ENCODE data around the gene CPT2.

CPT2 gene

DNA sequence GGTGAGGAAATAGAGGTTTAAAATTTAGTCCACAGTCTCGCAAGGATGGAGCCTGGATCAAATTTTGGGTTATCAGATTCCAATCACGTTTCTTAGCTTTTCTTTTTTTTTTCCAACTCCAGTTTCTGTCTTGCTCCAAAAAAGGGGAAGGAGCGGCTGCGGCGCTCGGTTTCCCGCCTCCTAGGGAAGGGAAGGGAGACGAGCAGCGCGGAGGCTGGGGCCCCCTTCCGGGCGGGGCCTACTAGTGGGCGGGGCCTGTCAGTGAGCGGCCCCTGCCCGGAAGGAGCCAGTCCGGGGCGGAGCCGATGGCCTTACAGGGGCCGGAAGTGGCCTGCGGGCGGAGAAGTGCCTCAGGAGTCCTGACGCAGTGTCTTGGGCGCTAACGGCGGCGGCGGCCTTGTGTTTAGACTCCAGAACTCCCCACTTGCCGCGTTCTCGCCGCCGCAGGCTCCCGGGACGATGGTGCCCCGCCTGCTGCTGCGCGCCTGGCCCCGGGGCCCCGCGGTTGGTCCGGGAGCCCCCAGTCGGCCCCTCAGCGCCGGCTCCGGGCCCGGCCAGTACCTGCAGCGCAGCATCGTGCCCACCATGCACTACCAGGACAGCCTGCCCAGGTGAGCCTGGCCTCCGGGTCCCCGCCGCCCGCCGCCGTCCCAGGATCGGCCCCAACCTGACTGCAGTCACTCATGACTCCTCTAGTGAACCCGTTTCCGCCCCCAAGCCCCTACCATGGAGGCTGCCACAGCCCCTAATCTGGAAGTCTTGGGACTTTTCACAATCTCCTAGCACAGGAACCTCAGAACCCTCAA is at the start of gene CPT2:
Gene CPT2, plus strand, starts transcription at position 340 of the 806 bp plus-strand sequence. Its CDS starts 120 bp downstream, at position 460.
- DNase-seq, result peak; percentile 89

DNA sequence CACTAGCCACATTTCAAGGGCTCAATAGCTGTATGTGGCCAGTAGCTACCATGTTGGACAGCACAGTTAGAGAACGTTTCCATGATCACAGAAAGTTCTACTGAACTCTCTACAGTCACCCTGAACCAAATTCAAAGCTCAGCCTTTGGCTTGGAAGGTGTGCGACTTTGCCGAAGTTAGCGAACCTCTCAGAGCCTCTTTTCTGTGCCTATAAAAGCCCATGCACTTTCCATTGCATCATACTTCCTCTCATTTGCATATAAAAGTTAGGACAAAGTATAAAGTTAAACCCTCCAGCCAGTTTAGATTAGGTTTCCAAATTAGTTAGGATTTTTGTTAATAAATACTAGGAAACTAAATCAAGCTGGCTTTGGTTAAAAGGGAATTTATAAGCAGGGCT is 49.5 kb upstream of the CPT2 start:
- no peak for DNase-seq

DNA sequence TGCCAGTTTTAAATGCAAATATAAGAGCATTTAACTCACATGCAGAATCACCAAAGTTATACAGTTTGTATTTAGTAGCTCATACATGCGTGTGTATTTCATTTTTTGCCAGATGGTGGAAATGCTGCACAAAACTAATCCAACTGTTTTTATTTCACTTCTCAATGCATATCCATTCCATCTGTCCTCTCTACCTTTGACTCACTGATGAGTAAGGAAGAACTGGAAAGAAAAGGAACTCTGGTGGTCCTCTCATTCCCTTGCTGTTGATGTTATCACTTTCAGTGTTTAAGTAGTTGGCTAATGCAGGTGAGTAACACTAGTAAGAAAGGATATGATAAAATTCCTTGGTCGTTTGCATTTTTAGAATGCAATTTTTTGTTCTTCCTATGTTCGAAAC is 48.5 kb upstream of the CPT2 start:
- no peak for DNase-seq

GRCh38 chr1:53153752-53154151 is 42.9 kb upstream of the CPT2 start:
- no peak for DNase-seq

- no peak for DNase-seq
Measured at GRCh38 chr1:53154859-53155438, 41.7 kb upstream of the CPT2 start.

DNA sequence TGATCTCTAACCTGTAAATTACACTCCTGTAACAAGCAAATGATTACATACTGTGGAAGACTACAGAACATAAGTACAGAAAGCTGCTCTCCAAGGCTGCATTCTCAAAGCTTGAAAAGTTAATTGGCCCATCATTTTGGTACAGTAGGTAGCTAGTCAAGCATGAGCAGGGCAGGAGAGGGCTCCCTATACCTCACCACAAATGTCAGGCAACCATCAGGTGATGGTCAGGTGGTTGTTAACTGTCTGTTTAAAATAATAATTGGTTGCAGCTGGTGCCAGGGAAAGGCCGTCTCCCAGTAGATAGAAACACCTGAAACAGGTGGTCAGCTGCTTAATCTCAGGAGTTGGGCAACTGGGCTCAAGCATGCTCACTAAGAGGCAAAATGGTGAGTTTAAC is 41.1 kb upstream of the CPT2 start:
- DNase-seq, result peak; percentile 34

GRCh38 chr1:53155945-53156344 is 40.7 kb upstream of the CPT2 start:
- no peak for DNase-seq

GRCh38 chr1:53156783-53157182 is 39.8 kb upstream of the CPT2 start:
- no peak for DNase-seq

DNA sequence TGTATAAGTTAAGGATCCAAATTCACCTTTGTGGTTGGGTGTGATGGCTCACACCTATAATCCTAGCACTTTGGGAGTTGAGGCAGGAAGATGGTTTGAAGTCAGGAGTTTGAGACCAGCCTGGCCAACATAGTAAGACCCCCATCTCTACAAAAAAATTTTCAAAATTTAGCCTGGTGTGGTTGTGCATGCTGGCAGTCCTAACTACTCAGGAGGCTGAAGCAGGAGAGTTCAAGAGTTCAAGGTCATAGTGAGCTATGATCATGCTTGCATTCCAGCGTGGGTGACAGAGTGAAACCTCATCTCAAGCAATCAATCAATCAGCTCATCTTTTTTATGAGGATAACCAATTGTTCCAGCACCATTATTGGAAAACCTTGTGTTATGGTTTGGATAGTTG is 37.7 kb upstream of the CPT2 start:
- no peak for DNase-seq

- DNase-seq, result no peak
Measured at GRCh38 chr1:53160924-53161378, 35.7 kb upstream of the CPT2 start.

DNA sequence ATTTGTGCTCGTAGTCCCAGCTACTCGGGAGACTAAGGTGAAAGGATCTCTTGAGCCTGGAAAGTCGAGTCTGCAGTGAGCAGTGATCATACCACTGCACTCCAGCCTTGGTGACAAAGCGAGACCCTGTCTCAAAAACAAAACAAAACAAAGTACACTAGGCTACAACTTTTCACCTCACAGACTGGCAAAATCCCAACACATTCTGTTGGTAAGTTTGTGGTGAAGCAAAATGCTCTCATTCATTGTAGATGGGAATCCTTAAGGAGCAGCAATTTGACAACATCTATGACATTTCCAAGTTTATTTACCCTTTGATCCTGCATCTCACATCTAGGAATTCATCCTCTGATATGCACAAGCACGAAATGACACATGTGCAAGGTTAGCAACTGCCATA is 34.0 kb upstream of the CPT2 start:
- DNase-seq, result no peak

DNA sequence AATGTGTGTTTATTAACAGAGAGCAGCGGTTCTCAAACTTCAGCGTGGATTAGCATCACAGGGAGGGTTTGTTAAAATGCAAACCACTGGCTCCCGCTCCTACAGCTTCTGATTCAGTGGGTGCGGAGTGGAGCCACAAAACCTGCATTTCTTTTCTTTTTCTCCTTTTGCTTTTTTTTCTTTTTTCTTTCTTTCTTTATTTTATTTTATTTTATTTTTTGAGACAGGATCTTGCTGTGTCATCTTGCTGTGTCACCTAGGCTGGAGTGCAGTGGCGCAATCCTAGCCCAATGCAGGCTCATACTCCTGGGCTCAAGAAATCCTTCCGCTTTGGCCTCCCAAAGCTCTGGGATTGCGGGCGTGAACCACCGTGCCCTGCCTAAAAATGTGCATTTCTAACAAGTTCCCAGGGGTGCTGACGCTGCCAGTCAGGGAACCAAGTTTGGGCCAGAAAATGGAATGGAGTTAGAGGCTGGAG is 33.3 kb upstream of the CPT2 start:
- DNase-seq, result no peak

GRCh38 chr1:53165408-53165961 is 31.1 kb upstream of the CPT2 start:
- DNase-seq, result no peak

DNA sequence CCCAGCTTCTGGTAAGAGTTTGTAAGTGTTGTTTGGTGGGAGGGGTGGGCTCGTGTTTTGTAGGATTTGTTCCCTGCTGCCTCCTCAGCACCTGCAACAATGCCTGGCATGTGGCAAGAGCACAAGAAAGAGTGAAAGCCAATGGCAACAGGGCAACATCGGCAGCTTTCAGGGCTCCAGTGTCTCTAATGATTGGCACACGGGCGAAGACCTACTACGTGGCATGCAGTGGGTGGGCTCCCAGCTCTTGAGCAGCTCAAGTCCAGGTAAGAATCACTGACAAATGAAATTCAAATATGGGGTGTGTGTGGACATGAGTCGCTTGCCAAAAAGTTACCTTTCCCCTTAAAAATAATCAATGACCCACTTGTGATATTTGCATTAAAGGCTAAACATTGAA is 30.3 kb upstream of the CPT2 start:
- no peak for DNase-seq

GRCh38 chr1:53166912-53167311 is 29.7 kb upstream of the CPT2 start:
- no peak for DNase-seq

GRCh38 chr1:53172426-53173128 is 24.0 kb upstream of the CPT2 start:
- peak; percentile 74 for DNase-seq

- no peak for DNase-seq
Measured at GRCh38 chr1:53174971-53175913, 21.4 kb upstream of the CPT2 start.

DNA sequence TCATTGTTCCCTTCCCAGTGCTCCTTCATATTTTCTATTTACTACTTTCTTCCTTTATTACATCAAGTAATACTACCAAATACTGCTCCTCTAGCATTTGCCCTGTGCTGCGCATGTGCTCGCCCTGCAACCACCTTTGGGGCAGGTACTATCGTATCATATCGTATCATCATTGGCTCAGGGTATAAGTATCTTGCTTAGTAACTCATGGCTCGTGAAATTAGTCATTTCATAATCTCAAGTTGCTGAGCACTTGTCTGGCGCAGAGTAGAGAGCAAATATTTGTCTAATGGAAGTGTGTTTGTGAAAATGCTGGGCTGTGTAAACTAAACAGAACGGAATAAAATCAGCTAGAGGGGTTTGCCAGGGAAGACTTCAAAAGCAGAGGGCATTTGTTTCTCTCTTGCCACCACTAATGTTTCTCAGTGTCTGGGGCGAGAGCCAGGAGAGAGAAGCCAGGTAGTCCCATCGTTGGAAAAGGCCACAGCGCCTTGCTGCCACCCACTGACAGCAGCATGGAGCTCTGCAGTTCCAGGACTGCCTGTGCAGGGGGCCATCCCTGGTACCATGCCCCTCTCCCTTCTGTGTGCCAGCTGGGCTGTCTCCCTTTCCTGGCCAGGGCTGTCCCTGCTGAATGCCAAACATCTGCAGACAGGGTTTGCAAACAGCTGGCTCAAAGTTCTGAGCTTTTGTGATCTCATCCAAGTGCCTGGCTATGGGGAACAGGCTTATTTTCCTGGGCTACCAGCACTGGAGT is 20.0 kb upstream of the CPT2 start:
- peak; percentile 86 for DNase-seq

- DNase-seq, result no peak
Measured at GRCh38 chr1:53180226-53180625, 16.4 kb upstream of the CPT2 start.

DNA sequence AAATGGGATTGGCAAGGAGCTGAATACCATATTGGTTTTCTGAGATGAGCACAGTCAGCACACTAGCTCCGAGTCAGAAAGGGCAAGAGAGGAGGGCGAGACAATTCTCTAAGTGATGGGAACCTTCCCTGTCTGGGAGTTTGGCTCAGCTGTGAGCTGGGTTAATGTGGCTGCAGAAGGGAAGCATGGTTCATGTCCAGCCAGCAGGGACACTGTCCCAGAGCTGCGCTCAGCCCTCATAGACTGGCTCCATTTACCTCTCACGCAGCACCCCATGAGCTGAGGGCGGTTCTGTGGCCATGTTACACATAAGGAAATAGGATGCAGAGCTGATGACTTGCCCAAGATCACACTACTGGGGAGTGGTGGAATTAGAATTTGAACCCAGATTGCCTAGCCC is 15.7 kb upstream of the CPT2 start:
- no peak for DNase-seq

GRCh38 chr1:53182111-53182593 is 14.5 kb upstream of the CPT2 start:
- peak; percentile 83 for DNase-seq

Measured in NCI-H510A treated with DMSO at 0.1 percent for 48 hours (cell line).